Immature natural killer cell (primary cell): ENCODE results near the gene MTRF1L. TPM values are rescaled to one million over a fixed set of nuclear protein-coding genes. Genes with fewer than 3 reads are reported as not detected.

ENCODE experiments used
- DNase-seq, 3 donors: peaks; one replicate each; pipeline ENCODE4 v3.0.0; 2022; ENCODE audit warnings: mixed read lengths in 1 of 3
- H3K27ac Mint-ChIP-seq, 6 donors: one replicate each; pipeline ENCODE4 v1.8.0; 2020; ENCODE audit warnings: mixed read lengths in 6 of 6, mild to moderate bottlenecking in 5 of 6, inconsistent platforms in 4 of 6, moderate library complexity in 3 of 6
- H3K27me3 Mint-ChIP-seq, 3 donors: one replicate each; pipeline ENCODE4 v1.8.0; 2020 to 2021; ENCODE audit warnings: low read depth in 3 of 3, mild to moderate bottlenecking in 3 of 3, mixed read lengths in 3 of 3, moderate library complexity in 3 of 3, inconsistent platforms in 1 of 3
- H3K36me3 Mint-ChIP-seq, 3 donors: one replicate each; pipeline ENCODE4 v1.8.0; 2020; ENCODE audit warnings: mixed read lengths in 3 of 3, inconsistent platforms in 2 of 3, mild to moderate bottlenecking in 2 of 3
- H3K4me1 Mint-ChIP-seq, 2 donors: one replicate each; pipeline ENCODE4 v1.8.0; 2020; ENCODE audit warnings: inconsistent platforms in 2 of 2, mild to moderate bottlenecking in 2 of 2, mixed read lengths in 2 of 2, moderate library complexity in 1 of 2
- H3K4me3 Mint-ChIP-seq, 5 donors: one replicate each; pipeline ENCODE4 v1.8.0; 2020; ENCODE audit warnings: mild to moderate bottlenecking in 5 of 5, mixed read lengths in 5 of 5, inconsistent platforms in 3 of 5, moderate library complexity in 3 of 5
- H3K9me3 Mint-ChIP-seq, 6 donors: one replicate each; pipeline ENCODE4 v1.8.0; 2020; ENCODE audit warnings: mild to moderate bottlenecking in 6 of 6, mixed read lengths in 6 of 6, inconsistent platforms in 4 of 6, moderate library complexity in 3 of 6
- polyA plus RNA-seq, 3 donors: library from polyadenylated mRNA; unstranded; fragments of 300-500 nt; fragmentation: Illumina TruSeq; gene quantifications; one replicate each; pipeline ENCODE4 v1.2.3, GENCODE V29; 2021

MTRF1L gene
- polyA plus RNA-seq, 3 donors from 2014 or later: 10.4 to 17.6 (median 16.4) TPM

DNA sequence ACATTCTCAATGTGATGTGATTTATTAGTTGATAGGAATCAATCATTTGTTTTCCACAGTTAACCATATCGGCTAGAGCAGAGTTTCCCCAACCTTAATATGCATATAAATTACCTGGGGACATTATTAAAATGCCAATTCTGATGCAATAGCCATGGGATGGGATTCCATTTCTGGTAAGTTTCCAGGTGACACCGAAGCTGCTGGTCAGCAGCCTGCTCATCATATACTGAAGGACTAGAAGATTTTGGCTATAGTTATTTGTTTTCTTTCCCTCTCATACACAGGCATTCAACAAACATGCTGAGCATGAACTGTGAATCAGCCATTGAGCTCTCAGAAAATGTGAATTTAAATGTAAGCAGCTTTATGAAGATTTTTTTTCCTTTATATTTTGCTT is 55.5 kb downstream of the MTRF1L start:
- H3K27me3 Mint-ChIP-seq: peaks cover 2 to 11% (median 10%) of the 10 kb centered on the region in 3 donors
- no peak overlapping the region for H3K27ac Mint-ChIP-seq
- DNase-seq: no peak
- no peaks in the 10 kb centered on the region for H3K36me3 Mint-ChIP-seq
- peaks cover 1 to 8% of the 10 kb centered on the region in 2 donors for H3K4me1 Mint-ChIP-seq
- H3K4me3 Mint-ChIP-seq: no peak overlapping the region
- H3K9me3 Mint-ChIP-seq: no peaks in the 10 kb centered on the region

DNA sequence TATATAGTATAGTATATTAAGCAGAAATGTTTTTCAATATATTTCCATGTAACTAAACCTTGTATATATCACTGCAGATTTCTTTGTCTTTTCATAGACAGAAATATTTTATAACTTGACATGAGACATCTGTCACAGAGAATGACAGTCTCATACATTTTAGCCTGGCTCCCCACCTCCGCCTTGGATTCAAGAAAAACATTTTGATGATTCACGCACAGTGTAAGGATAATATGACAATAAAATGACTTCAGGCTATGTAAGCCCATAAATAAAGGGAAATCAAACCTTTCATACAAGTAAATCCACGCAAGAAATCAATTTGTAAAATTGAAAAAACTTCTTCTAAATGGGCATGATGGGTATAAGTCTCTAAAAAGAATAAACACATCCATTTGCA is 56.0 kb downstream of the MTRF1L start:
- Mint-ChIP-seq H3K36me3 (no peaks in the 10 kb centered on the region), H3K27ac (no peak overlapping the region), H3K27me3 (peaks cover 2 to 11% (median 10%) of the 10 kb centered on the region in 3 donors), H3K9me3 (no peaks in the 10 kb centered on the region), H3K4me3 (no peak overlapping the region), H3K4me1 (peaks cover 1 to 8% of the 10 kb centered on the region in 2 donors)
- DNase-seq: no peak

DNA sequence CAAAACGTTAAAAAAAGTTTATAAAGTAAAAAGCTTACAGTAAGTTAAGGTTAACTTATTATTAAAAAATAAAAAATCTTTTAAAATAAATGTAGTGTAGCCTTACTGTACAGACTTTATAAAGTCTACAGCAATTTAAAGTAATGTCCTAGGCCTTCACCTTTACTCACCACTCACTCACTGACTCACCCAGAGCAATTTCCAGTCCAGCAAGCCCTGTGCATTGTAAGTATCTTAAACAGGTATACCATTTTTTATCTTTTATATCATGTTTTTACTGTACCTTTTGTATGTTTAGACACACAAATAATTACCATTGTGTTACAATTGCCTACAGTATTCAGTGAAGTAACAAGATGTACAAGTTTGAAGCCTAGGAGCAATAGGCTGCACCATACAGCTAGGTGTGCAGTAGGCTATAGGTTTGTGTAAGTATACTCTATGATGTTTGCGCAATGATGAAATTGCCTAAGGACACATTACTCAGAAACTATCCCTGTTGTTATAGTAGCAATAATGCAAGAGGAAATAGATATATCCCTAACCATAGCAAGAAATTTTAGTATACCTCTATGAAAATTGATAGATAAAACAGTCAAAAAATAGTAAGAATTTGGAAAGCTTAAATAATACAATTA is 59.1 kb downstream of the MTRF1L start:
- DNase-seq: no peak
- H3K9me3 Mint-ChIP-seq: no peaks in the 10 kb centered on the region
- H3K27ac Mint-ChIP-seq: no peak overlapping the region
- H3K4me1 Mint-ChIP-seq: peaks cover 0 to 6% of the 10 kb centered on the region in 2 donors
- H3K27me3 Mint-ChIP-seq: peaks cover 2 to 13% (median 13%) of the 10 kb centered on the region in 3 donors
- no peak overlapping the region for H3K4me3 Mint-ChIP-seq
- no peaks in the 10 kb centered on the region for H3K36me3 Mint-ChIP-seq

DNA sequence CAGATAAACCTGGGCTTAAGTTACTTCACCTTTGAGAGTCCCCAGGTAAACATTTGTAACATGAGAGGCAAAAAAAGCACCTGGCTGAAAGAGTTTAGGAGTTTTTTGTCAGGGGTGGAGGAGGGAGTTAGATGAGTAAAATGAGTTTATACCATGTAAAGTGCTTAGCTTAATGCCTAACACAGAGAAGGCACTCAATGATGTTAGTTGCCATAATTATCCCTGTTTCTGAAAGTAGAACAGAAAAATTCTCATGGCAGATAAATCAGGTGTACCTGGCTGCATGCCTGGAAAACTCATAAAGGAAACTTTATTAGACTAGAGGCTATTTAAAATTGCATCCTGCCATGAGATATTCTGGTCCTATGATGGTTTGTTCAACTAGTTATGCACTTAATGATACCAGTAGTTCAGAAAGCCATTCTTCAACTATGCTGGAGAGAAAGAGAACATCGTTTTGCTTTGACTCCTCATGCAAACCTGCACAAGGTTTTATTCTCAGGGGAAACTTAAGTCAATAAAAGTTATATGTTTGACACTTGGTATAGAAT is 60.1 kb downstream of the MTRF1L start:
- no peaks in the 10 kb centered on the region for H3K4me1 Mint-ChIP-seq
- no peak overlapping the region for H3K4me3 Mint-ChIP-seq
- H3K9me3 Mint-ChIP-seq: no peaks in the 10 kb centered on the region
- no peak overlapping the region for H3K27ac Mint-ChIP-seq
- DNase-seq: no peak
- peaks cover 2 to 11% (median 10%) of the 10 kb centered on the region in 3 donors for H3K27me3 Mint-ChIP-seq
- H3K36me3 Mint-ChIP-seq: no peaks in the 10 kb centered on the region

DNA sequence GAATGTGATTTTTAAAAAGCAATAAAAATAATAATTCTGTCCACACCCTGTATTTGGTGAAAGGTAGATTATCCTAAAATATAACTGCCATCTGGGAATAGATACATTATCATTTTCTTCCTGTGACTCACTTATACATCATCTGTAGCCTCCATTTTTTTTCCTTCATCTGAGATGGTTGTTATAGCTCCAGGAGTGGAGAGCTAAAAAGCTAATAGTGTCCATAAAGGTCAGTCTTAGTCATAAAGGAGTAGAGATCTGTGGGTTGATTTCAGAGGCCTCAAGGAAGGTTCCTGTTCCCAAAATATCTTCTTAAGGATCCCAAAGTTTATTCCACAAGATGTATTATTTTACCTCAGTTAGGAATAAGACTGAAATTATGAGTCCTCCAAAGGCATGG is 60.8 kb downstream of the MTRF1L start:
- Mint-ChIP-seq H3K27ac (no peak overlapping the region), H3K36me3 (no peaks in the 10 kb centered on the region), H3K4me3 (no peak overlapping the region), H3K4me1 (no peaks in the 10 kb centered on the region), H3K27me3 (peaks cover 2 to 11% (median 10%) of the 10 kb centered on the region in 3 donors), H3K9me3 (no peaks in the 10 kb centered on the region)
- no peak for DNase-seq

Other genes starting within 250 kb of the MTRF1L start
- gene FBXO5, start 19.7 kb downstream of the MTRF1L start, polyA plus RNA-seq: 1 to 10 TPM; 3.4 to 10.0 (median 5.7) TPM
- gene RGS17, start 128.6 kb upstream of the MTRF1L start, polyA plus RNA-seq: 1 to 10 TPM in 1 of 3 donors, under 1 TPM in 1, not detected in 1; 0.82 to 3.5 TPM